ENCODE results near the gene VGLL3.
"Not testable (repeated sequence)": the region's sequence is repeated elsewhere in the genome, so short reads cannot be mapped to it uniquely, and the experiment has no call there.

VGLL3 gene

DNA sequence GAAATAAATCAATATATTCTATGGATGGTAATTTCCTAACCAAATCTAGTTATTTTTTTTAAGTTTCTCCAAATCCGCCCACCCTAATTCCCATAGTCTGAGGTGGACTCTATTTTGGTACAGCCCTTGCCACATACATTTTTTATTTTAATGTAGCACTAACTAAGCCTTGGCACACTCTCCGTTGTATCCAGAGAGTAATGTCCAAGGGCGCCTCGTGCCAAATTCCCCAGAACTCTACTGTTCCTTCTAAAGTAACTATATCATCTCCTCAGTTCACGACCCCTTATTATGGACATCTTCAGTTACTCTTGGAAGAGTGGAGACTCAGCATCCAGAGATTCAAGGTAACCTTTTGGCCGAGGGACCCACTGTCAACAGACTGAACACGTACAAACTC, 1.3 kb downstream of the VGLL3 start:
- no peak for DNase-seq (ENCODE audit: low read depth, low spot score)

GRCh38 chr3:86989006-86989405, 1.9 kb downstream of the VGLL3 start:
- no peak for DNase-seq (ENCODE audit: low read depth, low spot score)

DNA sequence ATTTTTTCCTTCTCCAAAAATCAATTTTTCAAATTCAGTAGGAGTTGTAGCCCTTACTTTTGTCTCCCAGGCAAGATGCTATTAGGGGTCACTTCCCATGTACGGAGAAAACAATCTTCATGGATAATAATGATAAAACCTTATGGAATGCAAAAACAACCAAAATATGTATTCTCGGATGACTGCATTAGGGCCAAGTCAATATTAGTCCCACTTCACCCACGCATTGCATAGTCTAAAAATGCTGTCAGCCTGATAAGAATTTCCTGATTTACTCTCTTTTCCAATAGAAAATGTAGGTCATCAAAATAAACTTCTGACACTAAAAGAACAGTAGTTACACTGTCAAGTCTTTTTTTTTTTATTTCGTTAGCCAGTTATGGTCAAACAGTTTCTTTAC, 2.7 kb downstream of the VGLL3 start:
- DNase-seq (ENCODE audit: low read depth, low spot score) = no peak

DNA sequence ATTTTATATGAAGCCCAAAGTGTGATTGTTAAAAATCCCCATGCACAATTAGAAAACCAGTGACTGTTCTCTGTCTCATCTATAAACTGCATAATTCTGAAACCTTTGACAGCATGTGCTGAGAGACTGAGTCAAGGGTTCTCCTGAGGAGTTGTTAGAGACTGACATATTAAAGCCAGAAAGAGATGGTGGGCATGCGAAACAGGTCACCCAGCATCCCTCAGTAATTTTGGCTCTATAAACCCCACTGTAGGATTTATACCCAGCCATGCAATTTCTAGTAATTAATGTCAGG, 3.6 kb downstream of the VGLL3 start:
- DNase-seq (ENCODE audit: low read depth, low spot score) = no peak

GRCh38 chr3:86986671-86987420, 4.1 kb downstream of the VGLL3 start:
- DNase-seq (ENCODE audit: low read depth, low spot score) = no peak

- no peak for DNase-seq (ENCODE audit: low read depth, low spot score)
These were observed 5.6 kb downstream of the VGLL3 start for GRCh38 chr3:86985181-86985826.

- no peak for DNase-seq (ENCODE audit: low read depth, low spot score)
These were observed 6.7 kb downstream of the VGLL3 start for GRCh38 chr3:86984271-86984670.

- no peak for DNase-seq (ENCODE audit: low read depth, low spot score)
These were observed 8.1 kb downstream of the VGLL3 start for GRCh38 chr3:86982883-86983282.

DNA sequence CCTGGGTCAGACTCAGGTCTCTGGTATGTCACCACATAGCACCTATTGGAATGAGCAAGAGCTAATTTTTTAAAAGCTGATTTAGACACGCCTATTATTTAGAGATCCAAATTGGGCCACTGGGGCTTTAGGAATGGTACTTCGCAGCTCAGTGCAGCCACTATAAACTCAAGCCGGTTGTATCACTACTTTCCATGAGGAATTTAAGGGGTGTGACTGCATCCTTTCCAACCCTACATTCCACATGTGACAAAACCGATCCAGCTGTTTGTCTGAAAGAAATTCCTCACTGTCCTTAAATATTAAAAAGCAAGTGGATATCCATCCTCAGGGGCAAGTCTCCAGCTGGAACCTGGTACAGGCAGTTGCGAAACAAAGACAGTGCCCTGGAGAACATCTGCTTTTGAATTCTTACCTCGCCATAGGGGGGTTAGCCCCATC, 12.8 kb downstream of the VGLL3 start:
- DNase-seq (ENCODE audit: low read depth, low spot score) = no peak

DNA sequence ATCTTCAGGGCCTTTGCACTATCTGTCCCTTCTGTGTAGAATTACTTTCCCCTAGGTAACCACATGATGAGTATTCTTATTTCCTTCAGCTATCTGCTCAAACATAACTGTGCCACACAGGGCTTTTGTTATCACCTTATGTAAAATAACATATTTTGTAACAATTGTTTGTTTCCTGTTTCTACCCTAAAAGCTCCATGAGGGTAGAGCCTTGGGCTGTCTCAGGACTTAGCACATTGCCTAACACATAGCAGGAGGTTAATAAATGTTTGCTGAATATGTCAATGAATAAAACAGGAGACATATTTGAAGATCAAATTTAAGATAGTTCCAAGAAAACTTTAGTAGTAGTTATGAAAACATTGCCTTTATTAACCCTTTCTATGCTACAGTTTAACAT, 14.7 kb downstream of the VGLL3 start:
- DNase-seq (ENCODE audit: low read depth, low spot score) = no peak

GRCh38 chr3:86974177-86974576, 16.8 kb downstream of the VGLL3 start:
- not testable (repeated sequence) for DNase-seq (ENCODE audit: low read depth, low spot score)

GRCh38 chr3:86973440-86973839, 17.5 kb downstream of the VGLL3 start:
- no peak for DNase-seq (ENCODE audit: low read depth, low spot score)

- peak; percentile 72 for DNase-seq (ENCODE audit: low read depth, low spot score)
These were observed 21.3 kb downstream of the VGLL3 start for GRCh38 chr3:86969500-86970189.

DNA sequence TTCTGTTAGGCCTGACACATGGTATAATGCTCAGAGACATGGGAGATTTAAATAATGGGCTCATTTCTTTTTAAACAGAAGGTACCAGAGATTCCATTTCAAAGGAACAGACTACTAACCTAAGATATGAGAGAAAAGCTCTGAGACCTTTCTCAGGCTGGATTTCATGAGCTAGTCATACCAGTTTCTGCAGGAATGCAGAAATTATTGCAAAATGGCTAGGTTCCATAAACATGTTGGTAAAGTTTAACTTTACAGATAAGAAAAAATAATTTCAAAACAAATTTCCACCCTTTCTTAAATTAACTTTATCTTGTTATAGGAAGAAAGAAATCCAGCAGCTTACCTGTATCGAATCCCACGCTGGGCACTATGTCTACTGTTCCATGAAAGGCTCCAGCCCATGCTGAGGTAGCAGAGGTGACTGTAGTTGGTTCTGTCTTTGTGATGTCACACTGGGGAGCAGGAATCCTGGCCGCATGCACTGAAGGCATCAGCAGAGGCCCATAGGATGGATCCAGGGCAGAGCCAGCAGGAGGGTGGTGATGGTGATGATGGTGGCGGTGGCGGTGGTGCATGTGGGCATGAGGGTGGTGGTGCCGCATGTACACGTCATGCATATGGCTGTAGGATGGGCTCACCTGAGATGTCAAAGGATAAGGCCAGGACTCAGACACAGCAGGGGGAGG, 22.6 kb downstream of the VGLL3 start:
- DNase-seq (ENCODE audit: low read depth, low spot score) = no peak

GRCh38 chr3:86967062-86967461, 23.9 kb downstream of the VGLL3 start:
- no peak for DNase-seq (ENCODE audit: low read depth, low spot score)

GRCh38 chr3:86965166-86965565, 25.8 kb downstream of the VGLL3 start:
- DNase-seq (ENCODE audit: low read depth, low spot score) = no peak

- no peak for DNase-seq (ENCODE audit: low read depth, low spot score)
These were observed 27.3 kb downstream of the VGLL3 start for GRCh38 chr3:86963611-86964010.

DNA sequence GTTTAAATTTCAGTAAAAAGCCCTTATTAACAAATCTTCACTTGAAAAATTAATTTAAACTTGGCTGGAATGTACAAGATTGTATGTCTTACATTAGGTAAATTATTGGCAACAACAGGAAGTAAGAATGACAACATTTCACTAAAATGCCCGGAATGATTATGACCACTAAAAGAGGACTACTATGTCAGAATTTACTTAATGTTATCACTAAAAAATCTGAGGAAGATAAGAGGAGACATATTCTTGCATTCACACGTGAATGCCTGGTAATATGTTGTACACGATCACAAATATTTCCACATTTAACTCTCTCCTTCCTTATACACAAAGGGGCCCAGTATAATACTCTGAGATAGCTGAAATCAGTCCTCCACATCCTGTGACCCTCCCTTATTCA, 29.7 kb downstream of the VGLL3 start:
- no peak for DNase-seq (ENCODE audit: low read depth, low spot score)

GRCh38 chr3:86960550-86960949, 30.4 kb downstream of the VGLL3 start:
- no peak for DNase-seq (ENCODE audit: low read depth, low spot score)

GRCh38 chr3:86958534-86958933, 32.4 kb downstream of the VGLL3 start:
- DNase-seq (ENCODE audit: low read depth, low spot score) = no peak

- no peak for DNase-seq (ENCODE audit: low read depth, low spot score)
These were observed 36.2 kb downstream of the VGLL3 start for GRCh38 chr3:86954747-86955146.

DNA sequence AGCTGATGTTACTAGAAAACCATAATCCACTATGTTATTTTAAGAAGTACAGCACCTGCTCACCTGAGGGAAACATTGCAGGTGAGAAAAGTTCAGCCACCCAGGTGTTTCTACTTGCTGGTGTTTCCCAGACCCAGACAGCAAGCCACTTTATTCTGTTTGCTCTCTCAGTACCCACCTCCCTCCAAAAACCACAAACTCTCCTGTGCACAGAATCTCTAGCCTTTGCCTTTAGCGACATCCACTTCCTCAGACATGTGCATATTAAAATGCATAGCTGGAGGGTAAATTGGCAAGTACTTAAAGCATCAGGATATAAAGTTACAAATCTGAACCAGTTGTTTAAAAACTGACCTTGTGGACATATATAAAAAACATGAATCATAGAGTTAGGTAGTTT, 36.7 kb downstream of the VGLL3 start:
- DNase-seq (ENCODE audit: low read depth, low spot score) = no peak
